ENCODE measurements around the gene KCNAB3.

KCNAB3 gene

GRCh38 chr17:7903154-7904103, 26.2 kb downstream of the KCNAB3 start:
- DNase-seq (ENCODE audit: low read depth): no peak
- H3K4me3 ChIP-seq (ENCODE audit: low read depth, low read length): no peak overlapping the region
- TF ChIP-seq MAX (IDR thresholded peaks at IDR 0.05; ENCODE audit: low read depth, low read length) (no peak), CTCF (IDR thresholded peaks at IDR 0.05; ENCODE audit: low read depth, low read length) (no peak), MYC (IDR thresholded peaks at IDR 0.05; ENCODE audit: low read depth, low read length) (no peak), POLR2A (IDR thresholded peaks at IDR 0.05; ENCODE audit: extremely low read depth, insufficient read length) (no peak)

- peak; percentile 46 for DNase-seq (ENCODE audit: low read depth)
- TF ChIP-seq MAX (IDR thresholded peaks at IDR 0.05; ENCODE audit: low read depth, low read length) (peak; percentile 28; the same call in 1 of the 2 replicates), POLR2A (IDR thresholded peaks at IDR 0.05; ENCODE audit: extremely low read depth, insufficient read length) (no peak), MYC (IDR thresholded peaks at IDR 0.05; ENCODE audit: low read depth, low read length) (peak; percentile 25; the same call in 1 of the 2 replicates), CTCF (IDR thresholded peaks at IDR 0.05; ENCODE audit: low read depth, low read length) (no peak)
- H3K4me3 ChIP-seq (ENCODE audit: low read depth, low read length): no peak overlapping the region
These were observed 31.9 kb downstream of the KCNAB3 start for GRCh38 chr17:7897773-7898172.

- no peak for DNase-seq (ENCODE audit: low read depth)
- TF ChIP-seq CTCF (IDR thresholded peaks at IDR 0.05; ENCODE audit: low read depth, low read length) (no peak), MAX (IDR thresholded peaks at IDR 0.05; ENCODE audit: low read depth, low read length) (no peak), POLR2A (IDR thresholded peaks at IDR 0.05; ENCODE audit: extremely low read depth, insufficient read length) (no peak), MYC (IDR thresholded peaks at IDR 0.05; ENCODE audit: low read depth, low read length) (no peak)
- no peak overlapping the region for H3K4me3 ChIP-seq (ENCODE audit: low read depth, low read length)
These were observed 32.6 kb downstream of the KCNAB3 start for GRCh38 chr17:7897090-7897489.

- H3K4me3 ChIP-seq (ENCODE audit: low read depth, low read length): no peak overlapping the region
- no peak for DNase-seq (ENCODE audit: low read depth)
- TF ChIP-seq CTCF (IDR thresholded peaks at IDR 0.05; ENCODE audit: low read depth, low read length) (no peak), MYC (IDR thresholded peaks at IDR 0.05; ENCODE audit: low read depth, low read length) (no peak), POLR2A (IDR thresholded peaks at IDR 0.05; ENCODE audit: extremely low read depth, insufficient read length) (no peak), MAX (IDR thresholded peaks at IDR 0.05; ENCODE audit: low read depth, low read length) (no peak)
These were observed 34.8 kb downstream of the KCNAB3 start for GRCh38 chr17:7894866-7895265.

- H3K4me3 ChIP-seq (ENCODE audit: low read depth, low read length): no peak overlapping the region
- TF ChIP-seq MAX (IDR thresholded peaks at IDR 0.05; ENCODE audit: low read depth, low read length): no peak
- no peak for TF ChIP-seq POLR2A (IDR thresholded peaks at IDR 0.05; ENCODE audit: extremely low read depth, insufficient read length)
- TF ChIP-seq MYC (IDR thresholded peaks at IDR 0.05; ENCODE audit: low read depth, low read length): no peak
- TF ChIP-seq CTCF (IDR thresholded peaks at IDR 0.05; ENCODE audit: low read depth, low read length): no peak
- DNase-seq (ENCODE audit: low read depth): no peak
These were observed 35.4 kb downstream of the KCNAB3 start for GRCh38 chr17:7894226-7894625.

Measured in NB4 (cell line).